Fibroblast of lung (primary cell): ENCODE results near the gene ARID1B. TPM values are rescaled to one million over a fixed set of nuclear protein-coding genes. Genes with fewer than 3 reads are reported as not detected.
A peak's percentile ranks its signal among the peaks of the same experiment; 100 is the strongest.

Experiments used
- DNase-seq, 2 donors: peaks; one replicate each; pipeline versions ENCODE4 v3.0.0 to v3.0.0-alpha.2; 2010; ENCODE audit warnings: low read depth in 2 of 2
- H2AFZ ChIP-seq: 2 replicates; pipeline ENCODE4 v1.5.1; 2012; ENCODE audit warnings: low read length, control low read depth, inconsistent platforms
- H3K27ac ChIP-seq: 2 replicates; pipeline ENCODE4 v1.5.1; 2011; ENCODE audit warnings: low read length, control low read depth; ENCODE audit not compliant: insufficient read depth
- H3K27me3 ChIP-seq: 2 replicates; pipeline ENCODE4 v1.5.1; 2011; ENCODE audit warnings: mild to moderate bottlenecking, low read length; ENCODE audit not compliant: control insufficient read depth, insufficient read depth
- H3K36me3 ChIP-seq: 2 replicates; pipeline ENCODE4 v1.5.1; 2011; ENCODE audit warnings: low read length; ENCODE audit not compliant: control insufficient read depth, insufficient read depth
- H3K4me1 ChIP-seq: 2 replicates; pipeline ENCODE4 v1.5.1; 2011; ENCODE audit warnings: low read length; ENCODE audit not compliant: control insufficient read depth, insufficient read depth; ENCODE audit errors: extremely low read depth
- H3K4me2 ChIP-seq: 2 replicates; pipeline ENCODE4 v1.5.1; 2011; ENCODE audit warnings: low read length, control low read depth; ENCODE audit not compliant: insufficient read depth; ENCODE audit errors: extremely low read depth
- H3K4me3 ChIP-seq, 4 experiments: fragments of 200-600 bp in 1 of 4; sonication (generic) in 1 of 4; replicated peaks in 1 of 4; 2 replicates each; pipeline ENCODE4 v1.5.1; 2011 to 2016; ENCODE audit warnings: low read length in 4 of 4, low read depth in 3 of 4, mild to moderate bottlenecking in 3 of 4, control low read depth in 2 of 4, inconsistent platforms in 1 of 4, mixed read lengths in 1 of 4; ENCODE audit not compliant: insufficient read depth in 1 of 4; ENCODE audit errors: control extremely low read depth in 1 of 4
- H3K79me2 ChIP-seq: 2 replicates; pipeline ENCODE4 v1.5.1; 2012; ENCODE audit warnings: mild to moderate bottlenecking, low read length, inconsistent platforms; ENCODE audit not compliant: control insufficient read depth, insufficient read depth
- H3K9ac ChIP-seq: 2 replicates; pipeline ENCODE4 v1.5.1; 2011; ENCODE audit warnings: mild to moderate bottlenecking, low read length, control low read depth; ENCODE audit not compliant: insufficient read depth
- H3K9me3 ChIP-seq: 2 replicates; pipeline ENCODE4 v1.5.1; 2012; ENCODE audit warnings: low read depth, low read length; ENCODE audit not compliant: control insufficient read depth, insufficient read depth
- H4K20me1 ChIP-seq: 2 replicates; pipeline ENCODE4 v1.5.1; 2011; ENCODE audit warnings: low read length; ENCODE audit not compliant: control insufficient read depth, insufficient read depth; ENCODE audit errors: extremely low read depth
- CTCF ChIP-seq, 2 donors: IDR thresholded peaks in 1 of 2; conservative IDR thresholded peaks in 1 of 2; 1 replicate in 1 of 2; 2 replicates in 1 of 2; pipeline ENCODE4 v1.5.1; 2011 to 2012; ENCODE audit warnings: low read length in 2 of 2, control low read depth in 1 of 2, inconsistent platforms in 1 of 2, low read depth in 1 of 2, mild to moderate bottlenecking in 1 of 2
- EZH2 ChIP-seq: IDR thresholded peaks from 2 replicates; pipeline ENCODE4 v1.5.1; 2012; ENCODE audit warnings: low read length, control low read depth, mild to moderate bottlenecking; ENCODE audit errors: missing control alignments
- polyA plus RNA-seq, 2 donors: library from polyadenylated mRNA; depleted of rRNA in 1 of 2; stranded (reverse) in 1 of 2; unstranded in 1 of 2; fragments of >200 nt; gene quantifications; 2 replicates each; pipeline ENCODE4 v1.2.1, GENCODE V29; 2011 to 2012; ENCODE audit warnings: missing spikeins in 1 of 2
- total RNA-seq: library from RNA; depleted of rRNA; stranded (reverse); fragments of >200 nt; gene quantifications from 2 replicates; pipeline ENCODE4 v1.2.1, GENCODE V29; 2014

The ARID1B gene
- total and polyA plus RNA-seq, 2 donors (not counting 1 experiment from before 2014, with no cell fraction given): 15.4 to 41.9 TPM

GRCh38 chr6:156956286-156956685 lies 179.1 kb downstream of the ARID1B start:
- peaks cover 7% of the 10 kb centered on the region for H3K4me1 ChIP-seq
- no peak overlapping the region for H3K9ac ChIP-seq
- no peaks in the 10 kb centered on the region for H3K27me3 ChIP-seq
- peaks cover 25% of the 10 kb centered on the region for H3K79me2 ChIP-seq
- no peaks in the 10 kb centered on the region for H3K9me3 ChIP-seq
- H3K36me3 ChIP-seq: no peaks in the 10 kb centered on the region
- no peak overlapping the region for H3K4me2 ChIP-seq
- H3K27ac ChIP-seq: no peak overlapping the region
- H3K4me3 ChIP-seq: no peak overlapping the region
- H4K20me1 ChIP-seq: no peaks in the 10 kb centered on the region
- no peak for DNase-seq
- no peak for TF ChIP-seq CTCF (conservative IDR thresholded peaks at IDR 0.05 in 1 of 2, IDR thresholded peaks at IDR 0.05 in 1 of 2; ENCODE audit: low read depth in 1 of 2, low read length in 2 of 2)
- TF ChIP-seq EZH2: no peak
- H2AFZ ChIP-seq: no peak overlapping the region

- peak; percentile 31 to 49 for DNase-seq
- H3K27ac ChIP-seq: no peak overlapping the region
- no peaks in the 10 kb centered on the region for H3K36me3 ChIP-seq
- no peaks in the 10 kb centered on the region for H3K27me3 ChIP-seq
- peaks cover 22% of the 10 kb centered on the region for H3K79me2 ChIP-seq
- no peaks in the 10 kb centered on the region for H3K9me3 ChIP-seq
- no peaks in the 10 kb centered on the region for H4K20me1 ChIP-seq
- no peak overlapping the region for H3K9ac ChIP-seq
- H2AFZ ChIP-seq: no peak overlapping the region
- H3K4me1 ChIP-seq: peaks cover 6% of the 10 kb centered on the region
- TF ChIP-seq CTCF (conservative IDR thresholded peaks at IDR 0.05 in 1 of 2, IDR thresholded peaks at IDR 0.05 in 1 of 2; ENCODE audit: low read depth in 1 of 2, low read length in 2 of 2) (no peak), EZH2 (no peak)
- H3K4me2 ChIP-seq: no peak overlapping the region
- H3K4me3 ChIP-seq: no peak overlapping the region
These were observed 180.9 kb downstream of the ARID1B start for GRCh38 chr6:156957931-156958547.

- no peak for TF ChIP-seq EZH2
- no peak for TF ChIP-seq CTCF (conservative IDR thresholded peaks at IDR 0.05 in 1 of 2, IDR thresholded peaks at IDR 0.05 in 1 of 2; ENCODE audit: low read depth in 1 of 2, low read length in 2 of 2)
- H3K79me2 ChIP-seq: peaks cover 12% of the 10 kb centered on the region
These were observed 183.3 kb downstream of the ARID1B start for GRCh38 chr6:156960525-156960924.

More at GRCh38 chr6:156960525-156960924, 183.3 kb downstream of the ARID1B start:
- H3K4me1 ChIP-seq: no peaks in the 10 kb centered on the region
- no peak overlapping the region for H3K4me3 ChIP-seq
- H3K4me2 ChIP-seq: no peak overlapping the region
- no peaks in the 10 kb centered on the region for H3K9me3 ChIP-seq
- DNase-seq: no peak
- H3K27ac ChIP-seq: no peak overlapping the region
- H3K27me3 ChIP-seq: no peaks in the 10 kb centered on the region
- no peak overlapping the region for H2AFZ ChIP-seq
- H4K20me1 ChIP-seq: no peaks in the 10 kb centered on the region
- no peak overlapping the region for H3K9ac ChIP-seq
- H3K36me3 ChIP-seq: no peaks in the 10 kb centered on the region
